HL-60 (cell line): Measurements from ENCODE around the gene SPI1.
A peak's percentile ranks its signal among the peaks of the same experiment; 100 is the strongest.

Experiments used
- DNase-seq, 2 experiments: peaks; one replicate each; pipeline ENCODE4 v3.0.0-alpha.2; 2010 to 2020; ENCODE audit warnings: low read depth in 1 of 2, low spot score in 1 of 2
- H3K27ac ChIP-seq: fragments of 250-450 bp; sonication (Bioruptor Pico); replicated peaks from 2 replicates; pipeline ENCODE4 v1.5.1; 2020; ENCODE audit warnings: mild to moderate bottlenecking, moderate library complexity
- H3K27me3 ChIP-seq: fragments of 250-450 bp; sonication (Bioruptor Pico); 2 replicates; pipeline ENCODE4 v1.5.1; 2021; ENCODE audit warnings: mild to moderate bottlenecking, moderate library complexity; ENCODE audit not compliant: insufficient read depth, poor library complexity, severe bottlenecking
- H3K4me3 ChIP-seq: replicated peaks from 2 replicates; pipeline ENCODE4 v1.5.1; 2011; ENCODE audit warnings: mild to moderate bottlenecking, control low read depth, low read length; ENCODE audit not compliant: insufficient read depth
- CTCF ChIP-seq: IDR thresholded peaks from one replicate; pipeline ENCODE4 v1.5.1; 2011; ENCODE audit warnings: low read length, control low read depth, inconsistent platforms; ENCODE audit not compliant: insufficient read depth
- GABPA ChIP-seq: IDR thresholded peaks from 2 replicates; pipeline ENCODE4 v1.6.1; 2012; ENCODE audit warnings: low read depth
- POLR2AphosphoS5 ChIP-seq: IDR thresholded peaks from 2 replicates; pipeline ENCODE4 v1.6.1; 2012; ENCODE audit warnings: low read depth
- REST ChIP-seq: IDR thresholded peaks from 2 replicates; pipeline ENCODE4 v1.6.1; 2012; ENCODE audit warnings: low read depth; ENCODE audit not compliant: insufficient replicate concordance
- SPI1 ChIP-seq: IDR thresholded peaks from 2 replicates; pipeline ENCODE4 v1.6.1; 2012; ENCODE audit warnings: low read depth, mild to moderate bottlenecking, borderline replicate concordance

SPI1 gene

GRCh38 chr11:47355283-47356128 is 22.8 kb downstream of the SPI1 start:
- peak; percentile 81 to 94 for DNase-seq
- H3K27ac ChIP-seq: peak overlapping the region; percentile 13
- TF ChIP-seq CTCF: peak; percentile 81
- peak; percentile 82 for TF ChIP-seq POLR2AphosphoS5
- TF ChIP-seq REST: no peak
- TF ChIP-seq SPI1: no peak
- no peak overlapping the region for H3K4me3 ChIP-seq
- no peaks in the 10 kb centered on the region for H3K27me3 ChIP-seq

DNA sequence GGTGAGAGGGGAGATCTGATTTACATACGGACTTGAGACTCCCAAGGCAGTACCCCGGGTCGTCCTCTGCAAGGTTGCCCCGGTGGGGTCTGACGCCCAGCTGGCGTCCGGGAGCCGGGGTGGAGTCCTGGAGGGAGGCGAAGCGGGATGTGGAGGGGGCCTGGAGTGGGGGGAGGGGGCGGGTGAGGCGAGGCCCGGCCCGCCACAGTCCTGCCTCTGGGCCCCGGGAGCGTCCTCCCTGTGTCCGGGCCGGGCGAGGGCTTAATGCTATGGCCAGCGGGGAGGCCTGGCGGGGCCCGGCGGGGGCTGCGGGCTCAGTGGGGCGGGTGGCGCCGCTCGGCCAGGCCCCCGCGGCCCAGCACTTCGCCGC is 23.4 kb downstream of the SPI1 start:
- TF ChIP-seq CTCF (no peak), GABPA (no peak), REST (no peak)
- H3K27ac ChIP-seq: no peak overlapping the region
- H3K27me3 ChIP-seq: no peaks in the 10 kb centered on the region
- no peak overlapping the region for H3K4me3 ChIP-seq
- no peak for DNase-seq

DNA sequence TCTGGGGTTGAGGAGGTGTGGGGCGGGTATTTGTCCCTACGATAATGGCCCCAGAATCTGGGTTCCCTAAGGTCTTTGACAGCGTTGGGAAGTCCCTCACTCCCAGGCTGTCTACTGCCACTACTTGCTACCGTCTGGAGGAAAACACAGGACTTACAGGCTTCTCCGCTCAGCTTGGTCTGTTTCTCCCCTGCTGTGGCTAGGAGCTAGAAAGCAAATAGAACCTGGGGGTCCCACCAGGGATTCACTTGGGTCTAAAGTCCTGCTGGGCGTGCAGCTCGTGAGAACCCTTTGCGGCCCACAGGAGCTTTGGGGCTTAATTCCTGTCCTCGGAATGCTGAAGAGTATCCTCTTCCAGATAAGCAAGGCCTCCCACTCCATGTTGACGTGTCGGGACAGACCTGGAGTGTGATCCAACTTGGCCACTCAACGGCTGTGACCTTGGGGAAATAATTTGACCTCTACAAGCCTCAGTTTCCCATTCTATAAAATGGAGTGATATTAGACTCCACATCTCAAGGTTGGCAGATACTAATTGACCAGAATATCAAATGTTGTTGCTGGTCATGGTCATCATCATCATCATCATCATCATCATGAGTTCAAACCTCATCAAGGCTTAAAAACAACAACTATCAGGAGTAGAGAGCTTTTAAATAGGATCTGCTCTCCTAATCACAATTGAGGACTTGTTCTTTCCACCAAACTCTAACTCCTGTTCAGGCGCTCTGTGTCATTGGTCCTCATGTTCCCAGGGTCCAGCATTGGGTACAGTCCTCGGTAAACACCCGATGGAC is 24.2 kb downstream of the SPI1 start:
- Histone ChIP-seq H3K4me3 (no peak overlapping the region), H3K27me3 (no peaks in the 10 kb centered on the region), H3K27ac (no peak overlapping the region)
- no peak for DNase-seq
- peak; percentile 64; the same call in 1 of the 2 replicates for TF ChIP-seq POLR2AphosphoS5
- no peak for TF ChIP-seq CTCF
